K562 (cell line): ENCODE results near the gene DHPS. TPM values are rescaled to one million over a fixed set of nuclear protein-coding genes. Genes with fewer than 3 reads are reported as not detected.

Experiments
- BCOR ChIP-seq: fragments of 450-650 bp; IDR thresholded peaks from 2 replicates; pipeline ENCODE4 v1.6.1; 2016
- BDP1 ChIP-seq: IDR thresholded peaks from 3 replicates; pipeline ENCODE4 v1.6.1; 2011; ENCODE audit not compliant: insufficient read length, insufficient read depth
- BRD9 ChIP-seq: fragments of 450-650 bp; IDR thresholded peaks from 2 replicates; pipeline ENCODE4 v1.6.1; 2018; ENCODE audit warnings: low read depth; ENCODE audit not compliant: partially characterized antibody
- CBX1 ChIP-seq: sonication (generic); IDR thresholded peaks from 2 replicates; pipeline ENCODE4 v1.6.1; 2016; ENCODE audit warnings: antibody characterized with exemption, low read depth, mild to moderate bottlenecking
- DLX4 ChIP-seq: fragments of 250-450 bp; sonication (Bioruptor Pico); IDR thresholded peaks from 2 replicates; pipeline ENCODE4 v1.6.1; 2021; ENCODE audit warnings: mild to moderate bottlenecking
- FOXA3 ChIP-seq, 2 experiments: fragments of 450-650 bp in 1 of 2; sonication (generic) in 1 of 2; formaldehyde crosslinking; IDR thresholded peaks in 1 of 2; conservative IDR thresholded peaks in 1 of 2; 2 replicates each; pipeline versions ENCODE4 v1.4.0 to v1.8.0; 2020 to 2022; ENCODE audit warnings: mild to moderate bottlenecking in 2 of 2, missing genetic modification reagents in 1 of 2
- FOXP1 ChIP-seq: sonication (generic); formaldehyde crosslinking; IDR thresholded peaks from 2 replicates; pipeline ENCODE4 v1.8.0; 2022; ENCODE audit warnings: mild to moderate bottlenecking, missing genetic modification reagents
- HDAC8 ChIP-seq: fragments of 450-650 bp; IDR thresholded peaks from 2 replicates; pipeline ENCODE4 v1.6.1; 2016; ENCODE audit warnings: mild to moderate bottlenecking, missing genetic modification characterization, moderate library complexity, missing compliant biosample characterization
- KLF10 ChIP-seq: fragments of 250-450 bp; sonication (Bioruptor Pico); IDR thresholded peaks from 2 replicates; pipeline ENCODE4 v1.6.1; 2021; ENCODE audit warnings: matching md5 sums
- MECOM ChIP-seq: fragments of 250-450 bp; sonication (Bioruptor Pico); IDR thresholded peaks from 2 replicates; pipeline ENCODE4 v1.8.0; 2022; ENCODE audit warnings: inconsistent platforms
- MEF2D ChIP-seq: conservative IDR thresholded peaks from 2 replicates; pipeline ENCODE4 v1.6.1; 2016; ENCODE audit warnings: low read depth, missing genetic modification characterization, missing compliant biosample characterization
- MTA3 ChIP-seq: fragments of 450-650 bp; formaldehyde crosslinking; IDR thresholded peaks from 2 replicates; pipeline ENCODE4 v1.6.1; 2017; ENCODE audit warnings: mild to moderate bottlenecking, borderline replicate concordance
- NFYB ChIP-seq: IDR thresholded peaks from 2 replicates; pipeline ENCODE4 v1.6.1; 2011; ENCODE audit warnings: mild to moderate bottlenecking, moderate library complexity; ENCODE audit not compliant: insufficient read length; ENCODE audit errors: extremely low read depth
- NR2C2 ChIP-seq, 2 experiments: fragments of 200-800 bp in 1 of 2; sonication (Bioruptor generic) in 1 of 2; sonication (generic) in 1 of 2; formaldehyde crosslinking in 1 of 2; IDR thresholded peaks; 2 replicates each; pipeline versions ENCODE4 v1.6.1 to v1.8.0; 2016 to 2022; ENCODE audit warnings: mild to moderate bottlenecking in 1 of 2, missing compliant biosample characterization in 1 of 2, missing genetic modification characterization in 1 of 2, missing genetic modification reagents in 1 of 2
- NUFIP1 ChIP-seq: fragments of 450-650 bp; IDR thresholded peaks from 2 replicates; pipeline ENCODE4 v1.6.1; 2018; ENCODE audit not compliant: partially characterized antibody
- POLR2B ChIP-seq: fragments of 450-650 bp; IDR thresholded peaks from 2 replicates; pipeline ENCODE4 v1.6.1; 2018; ENCODE audit warnings: low read depth; ENCODE audit not compliant: partially characterized antibody
- POLR2G ChIP-seq: fragments of 200-400 bp; formaldehyde crosslinking; IDR thresholded peaks from 2 replicates; pipeline ENCODE4 v1.6.1; 2017; ENCODE audit warnings: low read depth, mild to moderate bottlenecking, antibody characterized with exemption, low read length, moderate library complexity
- RBM17 ChIP-seq: fragments of 200-400 bp; formaldehyde crosslinking; IDR thresholded peaks from 2 replicates; pipeline ENCODE4 v1.6.1; 2017; ENCODE audit warnings: low read depth, mild to moderate bottlenecking, low read length, borderline replicate concordance
- SOX6 ChIP-seq: fragments of 450-650 bp; IDR thresholded peaks from 2 replicates; pipeline ENCODE4 v1.6.1; 2014; ENCODE audit warnings: mild to moderate bottlenecking
- STAT5A ChIP-seq: IDR thresholded peaks from 2 replicates; pipeline ENCODE4 v1.6.1; 2012; ENCODE audit warnings: low read length, inconsistent platforms, borderline replicate concordance
- TCF7L2 ChIP-seq: fragments of 150-350 bp; IDR thresholded peaks from 2 replicates; pipeline ENCODE4 v1.6.1; 2016; ENCODE audit warnings: low read depth, mild to moderate bottlenecking, low read length, moderate library complexity
- ZNF12 ChIP-seq: sonication (generic); formaldehyde crosslinking; IDR thresholded peaks from 2 replicates; pipeline ENCODE4 v1.4.0; 2020; ENCODE audit warnings: mild to moderate bottlenecking, missing genetic modification reagents
- ZNF584 ChIP-seq: fragments of 200-800 bp; sonication (Bioruptor generic); IDR thresholded peaks from 2 replicates; pipeline ENCODE4 v1.6.1; 2016; ENCODE audit warnings: low read depth, mild to moderate bottlenecking, missing genetic modification characterization, missing compliant biosample characterization
- ZNF79 ChIP-seq: fragments of 250-450 bp; sonication (Bioruptor Pico); IDR thresholded peaks from 2 replicates; pipeline ENCODE4 v1.4.0; 2020; ENCODE audit warnings: low read depth, mild to moderate bottlenecking, moderate library complexity
- polyA plus RNA-seq, 8 experiments: library from polyadenylated mRNA; depleted of rRNA in 4 of 8; stranded (reverse) in 5 of 8; unstranded in 3 of 8; fragments of >200 nt; fragmentation: Nextera tagmentation in 2 of 8; fragmentation: Illumina TruSeq in 1 of 8; extraction: Ambion mirVana in 2 of 8; extraction: Trizol in 1 of 8; gene quantifications; 2 replicates each; pipeline versions ENCODE4 v1.2.1 to v1.2.3, GENCODE V29; 2011 to 2014; ENCODE audit warnings: inconsistent platforms in 1 of 8, missing spikeins in 1 of 8
- total RNA-seq, 7 experiments: library from RNA; depleted of rRNA in 6 of 7; stranded (reverse); fragments of >200 nt in 6 of 7; fragmentation: Illumina TruSeq in 2 of 7; extraction: Trizol in 2 of 7; gene quantifications; 2 replicates each; pipeline versions ENCODE4 v1.2.1 to v1.2.3, GENCODE V29; 2011 to 2021; ENCODE audit warnings: low replicate concordance in 1 of 7
- TF ChIP-seq, protein P1 (sequence below): fragments of 450-650 bp; conservative IDR thresholded peaks from 2 replicates; pipeline ENCODE4 v1.6.1; 2016; ENCODE audit warnings: missing genetic modification characterization, low read depth, mild to moderate bottlenecking, control low read depth, missing compliant biosample characterization
- TF ChIP-seq, protein P2 (sequence below), 2 experiments: fragments of 450-650 bp; conservative IDR thresholded peaks; 2 replicates each; pipeline ENCODE4 v1.6.1; 2017; ENCODE audit warnings: mild to moderate bottlenecking in 2 of 2, moderate library complexity in 2 of 2

Gene DHPS
- total and polyA plus RNA-seq, 9 of the 15 experiments (the other 6 are each of a cell fraction or from before 2014, with no cell fraction given), result 47.1 to 110 (median 79.9) TPM

DNA sequence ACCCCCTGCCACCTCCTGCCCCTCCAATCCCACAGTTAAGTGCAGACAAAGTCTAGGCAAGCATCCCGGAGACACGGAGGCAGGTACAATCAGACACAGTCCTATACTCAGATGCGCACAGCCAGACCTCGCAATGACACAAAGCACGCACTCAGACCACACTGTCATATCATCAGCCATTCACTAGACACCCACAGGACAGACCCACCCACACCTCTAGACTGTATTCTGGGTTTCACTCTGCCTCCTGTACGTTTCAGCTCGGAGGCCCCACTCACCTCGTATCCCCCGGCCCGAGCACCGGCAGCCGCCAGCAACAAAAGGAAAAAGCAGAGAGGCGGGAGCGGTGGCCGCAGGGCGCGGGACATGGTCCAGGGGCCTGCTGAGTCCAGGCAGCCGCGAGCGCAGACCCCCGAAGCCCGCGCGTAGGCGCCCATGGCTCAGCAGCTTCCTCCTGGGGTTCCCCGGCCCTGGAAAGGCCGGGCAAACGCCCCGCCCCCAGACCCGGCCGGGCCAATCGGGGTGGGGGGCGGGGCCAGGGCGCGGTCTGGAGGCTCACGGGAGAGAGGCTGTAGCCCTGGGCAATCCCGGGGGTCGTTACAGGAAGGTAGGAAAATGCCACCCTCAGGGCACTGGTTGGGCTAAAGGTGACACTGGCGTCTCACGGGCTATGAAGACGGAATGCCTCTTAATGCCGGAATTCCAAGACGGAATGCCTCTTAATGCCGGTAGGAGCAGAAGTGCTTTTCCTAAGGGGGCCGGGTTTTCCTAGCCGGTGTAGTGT is 15.2 kb downstream of the DHPS start, which contains the start of the genes MAN2B1 and WDR83 (continued):
- TF ChIP-seq ZNF584 (CRISPR knock-in tag) (no peak), FOXA3 (CRISPR knock-in tag; conservative IDR thresholded peaks at IDR 0.05 in 1 of 2, IDR thresholded peaks at IDR 0.05 in 1 of 2) (no peak), KLF10 (CRISPR knock-in tag) (no peak), HDAC8 (tag) (no peak), NR2C2 (CRISPR knock-in tag; IDR thresholded peaks at IDR 0.05) (no peak), NR2C2 (tag; IDR thresholded peaks at IDR 0.05) (no peak), NFYB (peak; percentile 47), BDP1 (no peak), ZNF79 (CRISPR knock-in tag) (no peak), BRD9 (no peak), SOX6 (no peak), NUFIP1 (no peak), POLR2B (no peak), DLX4 (CRISPR knock-in tag) (no peak), RBM17 (no peak), MEF2D (tag) (no peak), ZNF12 (no peak), POLR2G (peak; percentile 85), BCOR (no peak), MTA3 (0 out of 2 replicates have a peak, but pooled peaks have one; percentile 51), MECOM (CRISPR knock-in tag) (no peak), TCF7L2 (no peak), FOXP1 (CRISPR knock-in tag) (no peak), STAT5A (no peak), CBX1 (0 out of 2 replicates have a peak, but pooled peaks have one; percentile 6)
- TF ChIP-seq, protein P1, sequence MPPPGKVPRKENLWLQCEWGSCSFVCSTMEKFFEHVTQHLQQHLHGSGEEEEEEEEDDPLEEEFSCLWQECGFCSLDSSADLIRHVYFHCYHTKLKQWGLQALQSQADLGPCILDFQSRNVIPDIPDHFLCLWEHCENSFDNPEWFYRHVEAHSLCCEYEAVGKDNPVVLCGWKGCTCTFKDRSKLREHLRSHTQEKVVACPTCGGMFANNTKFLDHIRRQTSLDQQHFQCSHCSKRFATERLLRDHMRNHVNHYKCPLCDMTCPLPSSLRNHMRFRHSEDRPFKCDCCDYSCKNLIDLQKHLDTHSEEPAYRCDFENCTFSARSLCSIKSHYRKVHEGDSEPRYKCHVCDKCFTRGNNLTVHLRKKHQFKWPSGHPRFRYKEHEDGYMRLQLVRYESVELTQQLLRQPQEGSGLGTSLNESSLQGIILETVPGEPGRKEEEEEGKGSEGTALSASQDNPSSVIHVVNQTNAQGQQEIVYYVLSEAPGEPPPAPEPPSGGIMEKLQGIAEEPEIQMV (tag), result no peak
- TF ChIP-seq, protein P2, sequence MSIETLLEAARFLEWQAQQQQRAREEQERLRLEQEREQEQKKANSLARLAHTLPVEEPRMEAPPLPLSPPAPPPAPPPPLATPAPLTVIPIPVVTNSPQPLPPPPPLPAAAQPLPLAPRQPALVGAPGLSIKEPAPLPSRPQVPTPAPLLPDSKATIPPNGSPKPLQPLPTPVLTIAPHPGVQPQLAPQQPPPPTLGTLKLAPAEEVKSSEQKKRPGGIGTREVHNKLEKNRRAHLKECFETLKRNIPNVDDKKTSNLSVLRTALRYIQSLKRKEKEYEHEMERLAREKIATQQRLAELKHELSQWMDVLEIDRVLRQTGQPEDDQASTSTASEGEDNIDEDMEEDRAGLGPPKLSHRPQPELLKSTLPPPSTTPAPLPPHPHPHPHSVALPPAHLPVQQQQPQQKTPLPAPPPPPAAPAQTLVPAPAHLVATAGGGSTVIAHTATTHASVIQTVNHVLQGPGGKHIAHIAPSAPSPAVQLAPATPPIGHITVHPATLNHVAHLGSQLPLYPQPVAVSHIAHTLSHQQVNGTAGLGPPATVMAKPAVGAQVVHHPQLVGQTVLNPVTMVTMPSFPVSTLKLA (conservative IDR thresholded peaks at IDR 0.05), result peak in 1 of 2 experiments; percentile 47; a peak in 1 of 4 replicates
